GM12874 (cell line): ENCODE measurements around the gene COL23A1.

Source experiments
- TF ChIP-seq, protein P1 (sequence below): IDR thresholded peaks from 2 replicates; pipeline ENCODE4 v1.5.1; 2011; ENCODE audit warnings: low read depth, mild to moderate bottlenecking, control low read depth, low read length, moderate library complexity; ENCODE audit not compliant: insufficient read depth

Gene COL23A1

DNA sequence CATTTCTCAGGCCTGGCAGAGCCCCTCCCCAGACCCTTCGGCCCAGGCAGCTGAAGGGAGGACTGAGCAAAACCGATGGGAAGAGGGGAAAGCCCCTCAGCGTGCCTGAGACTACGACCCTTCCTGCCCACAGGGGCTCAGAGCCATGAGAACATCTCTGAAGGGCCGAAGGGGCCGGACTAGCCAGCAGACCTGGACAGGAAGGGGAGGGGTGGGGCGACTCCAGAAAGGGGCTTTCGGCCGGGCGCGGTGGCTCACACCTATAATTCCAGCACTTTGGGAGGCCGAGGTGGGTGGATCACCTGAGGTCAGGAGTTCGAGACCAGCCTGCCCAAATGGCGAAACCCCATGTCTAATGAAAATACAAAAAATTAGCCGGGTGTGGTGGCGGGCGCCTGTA, 271.8 kb downstream of the COL23A1 start:
- TF ChIP-seq, protein P1, sequence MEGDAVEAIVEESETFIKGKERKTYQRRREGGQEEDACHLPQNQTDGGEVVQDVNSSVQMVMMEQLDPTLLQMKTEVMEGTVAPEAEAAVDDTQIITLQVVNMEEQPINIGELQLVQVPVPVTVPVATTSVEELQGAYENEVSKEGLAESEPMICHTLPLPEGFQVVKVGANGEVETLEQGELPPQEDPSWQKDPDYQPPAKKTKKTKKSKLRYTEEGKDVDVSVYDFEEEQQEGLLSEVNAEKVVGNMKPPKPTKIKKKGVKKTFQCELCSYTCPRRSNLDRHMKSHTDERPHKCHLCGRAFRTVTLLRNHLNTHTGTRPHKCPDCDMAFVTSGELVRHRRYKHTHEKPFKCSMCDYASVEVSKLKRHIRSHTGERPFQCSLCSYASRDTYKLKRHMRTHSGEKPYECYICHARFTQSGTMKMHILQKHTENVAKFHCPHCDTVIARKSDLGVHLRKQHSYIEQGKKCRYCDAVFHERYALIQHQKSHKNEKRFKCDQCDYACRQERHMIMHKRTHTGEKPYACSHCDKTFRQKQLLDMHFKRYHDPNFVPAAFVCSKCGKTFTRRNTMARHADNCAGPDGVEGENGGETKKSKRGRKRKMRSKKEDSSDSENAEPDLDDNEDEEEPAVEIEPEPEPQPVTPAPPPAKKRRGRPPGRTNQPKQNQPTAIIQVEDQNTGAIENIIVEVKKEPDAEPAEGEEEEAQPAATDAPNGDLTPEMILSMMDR, result no peak

- TF ChIP-seq, protein P1, result no peak
Measured at GRCh38 chr5:178314961-178315820, 275.0 kb downstream of the COL23A1 start.

GRCh38 chr5:178314061-178314660, 276.0 kb downstream of the COL23A1 start:
- TF ChIP-seq, protein P1, result no peak

DNA sequence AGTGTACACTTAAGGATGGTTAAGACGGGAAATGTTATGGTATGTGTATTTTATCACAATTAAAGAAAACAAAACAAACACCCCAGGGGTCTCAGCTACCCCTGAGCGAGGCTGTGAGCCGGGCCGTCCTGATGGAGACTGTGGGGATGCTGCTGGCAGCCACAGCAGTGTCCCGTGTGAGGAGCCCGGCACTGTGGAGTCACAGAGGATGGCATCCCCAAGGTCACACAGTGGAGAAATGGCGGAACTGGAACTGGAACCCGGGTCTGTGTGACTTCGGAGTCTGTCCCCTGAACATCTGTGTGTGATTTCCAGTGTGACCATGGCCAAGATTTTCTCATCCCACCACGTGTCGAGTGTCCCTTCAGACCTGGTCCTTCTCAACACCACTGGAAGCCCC, 276.9 kb downstream of the COL23A1 start:
- TF ChIP-seq, protein P1, result no peak

DNA sequence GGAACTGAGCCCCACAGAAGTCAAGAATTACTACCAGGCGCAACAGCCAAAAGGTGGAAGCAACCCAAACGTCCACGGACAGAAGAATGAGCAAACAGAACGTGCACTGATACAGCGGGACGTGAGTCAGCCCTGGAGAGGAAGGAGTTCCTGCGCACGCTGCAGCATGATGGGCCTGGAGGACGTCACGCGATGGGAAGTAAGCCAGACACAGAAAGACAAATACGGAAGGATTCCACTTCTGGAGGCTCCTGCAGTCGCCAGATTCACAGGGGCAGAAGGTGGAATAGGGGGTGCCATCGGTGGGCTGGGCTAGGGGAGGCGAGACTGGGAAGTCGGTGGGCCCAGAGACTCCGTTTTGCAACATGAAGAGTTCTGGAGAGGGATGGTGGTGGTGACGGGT, 277.3 kb downstream of the COL23A1 start:
- TF ChIP-seq, protein P1, result no peak

DNA sequence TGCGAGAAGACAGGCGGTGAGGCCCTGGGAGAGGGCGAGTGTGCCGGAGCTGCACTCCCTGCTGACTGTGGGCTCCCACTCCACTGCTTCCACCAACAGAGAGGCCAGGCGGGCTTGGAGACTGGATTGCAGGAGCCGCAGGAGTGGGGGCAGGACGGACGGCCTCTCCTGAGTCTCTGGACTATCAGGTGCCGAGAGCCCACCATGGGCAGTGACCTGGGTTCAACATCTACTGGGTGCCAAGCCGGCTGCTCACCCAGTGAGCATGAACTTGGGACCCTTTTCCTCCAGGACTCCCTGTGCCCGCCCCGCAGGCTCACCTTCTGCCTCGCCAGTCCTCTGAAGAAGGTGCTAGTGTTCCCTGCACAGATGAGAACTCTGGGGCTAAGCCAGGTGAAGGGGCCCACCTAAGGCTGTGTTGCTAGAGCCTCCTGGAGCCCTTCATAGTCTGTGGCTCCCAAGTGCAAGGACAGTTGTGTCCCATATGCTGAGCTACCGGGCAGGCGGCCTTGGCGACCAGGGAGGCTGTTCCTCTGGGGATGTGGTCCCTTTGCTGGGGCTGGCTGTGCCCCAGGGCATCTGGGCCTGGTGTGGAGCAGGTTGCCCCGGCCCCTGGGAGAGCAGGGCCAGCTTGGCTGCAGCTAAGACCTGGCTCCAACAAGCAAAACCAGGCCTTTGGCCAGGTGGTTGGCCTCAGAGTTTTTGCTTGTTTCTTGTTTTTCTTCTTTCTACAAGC, 279.9 kb downstream of the COL23A1 start:
- TF ChIP-seq, protein P1, result no peak
